GM21717 (cell line): ENCODE results near the gene TMEM267.
"Not testable (repeated sequence)": the region's sequence is repeated elsewhere in the genome, so short reads cannot be mapped to it uniquely, and the experiment has no call there.

Source experiments
- ATAC-seq: cut with Tn5 transposase; IDR thresholded peaks from one replicate; pipeline ENCODE4 v1.9.1; 2021; ENCODE audit warnings: mild to moderate bottlenecking, moderate library complexity; ENCODE audit not compliant: unreplicated experiment

TMEM267 gene

GRCh38 chr5:43461066-43461465 lies 22.6 kb downstream of the TMEM267 start:
- no peak for ATAC-seq

DNA sequence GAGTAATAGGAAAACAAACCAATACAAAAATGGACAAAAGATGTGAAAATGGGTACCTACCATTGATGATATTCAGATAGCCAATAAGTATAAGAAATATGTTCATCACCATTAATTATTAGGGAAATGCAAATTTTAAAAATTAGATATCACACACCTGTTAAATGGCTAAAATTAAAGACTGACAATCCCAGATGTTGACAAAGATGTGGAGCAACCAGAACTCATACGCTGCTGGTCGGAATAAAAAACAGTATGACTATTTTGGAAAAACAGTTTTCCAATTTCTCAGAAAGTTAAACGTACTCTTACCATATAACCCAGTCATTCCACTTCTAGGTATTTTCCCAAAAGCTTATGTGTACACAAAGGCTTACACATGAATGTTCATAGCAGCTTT lies 27.1 kb downstream of the TMEM267 start:
- no peak for ATAC-seq

GRCh38 chr5:43441575-43441974 lies 42.1 kb downstream of the TMEM267 start:
- not testable (repeated sequence) for ATAC-seq

GRCh38 chr5:43437062-43437660 lies 46.5 kb downstream of the TMEM267 start:
- no peak for ATAC-seq

GRCh38 chr5:43433382-43433781 lies 50.3 kb downstream of the TMEM267 start:
- no peak for ATAC-seq

DNA sequence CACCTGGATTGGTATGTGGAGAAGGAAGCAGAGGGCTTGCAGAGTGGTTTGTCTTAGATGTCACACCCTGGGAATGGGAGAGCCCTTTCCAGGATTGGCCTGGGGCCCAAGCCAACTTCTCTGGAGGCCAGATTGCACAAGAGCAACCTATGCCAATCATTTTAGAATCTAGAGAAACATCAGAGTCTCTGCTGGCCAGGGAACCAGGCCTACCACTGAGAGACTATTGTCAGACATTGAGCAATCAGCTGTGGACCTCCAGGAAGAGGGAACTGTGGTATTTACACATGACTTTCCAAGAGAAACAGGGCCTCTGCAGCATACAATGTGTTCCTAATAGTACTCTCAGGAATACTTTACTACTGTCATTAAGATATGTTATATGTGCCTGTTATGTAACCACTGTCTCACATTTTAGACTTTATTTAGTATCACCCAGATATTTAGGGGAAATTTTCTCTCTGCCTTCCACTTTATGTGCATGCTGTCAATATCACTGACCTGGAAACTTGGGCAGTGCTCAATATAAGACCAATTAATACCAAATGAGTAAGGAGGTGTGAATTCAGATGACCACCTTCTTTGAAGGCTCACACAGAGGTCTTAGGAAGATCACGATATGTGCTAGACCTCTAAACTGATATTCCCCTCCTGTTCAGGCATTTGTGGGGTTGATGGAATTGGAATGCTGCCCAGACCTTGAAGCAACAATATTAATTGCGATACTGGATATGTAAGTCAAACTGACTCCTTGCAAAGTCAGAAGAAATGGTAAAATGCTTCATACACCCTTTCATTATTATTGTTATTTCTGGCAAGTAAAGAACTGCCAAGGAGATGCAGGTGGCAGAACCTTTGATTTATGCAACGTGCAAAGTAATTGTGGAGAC lies 50.9 kb downstream of the TMEM267 start:
- no peak for ATAC-seq

- no peak for ATAC-seq
Observed at GRCh38 chr5:43429706-43430105, 54.0 kb downstream of the TMEM267 start.

DNA sequence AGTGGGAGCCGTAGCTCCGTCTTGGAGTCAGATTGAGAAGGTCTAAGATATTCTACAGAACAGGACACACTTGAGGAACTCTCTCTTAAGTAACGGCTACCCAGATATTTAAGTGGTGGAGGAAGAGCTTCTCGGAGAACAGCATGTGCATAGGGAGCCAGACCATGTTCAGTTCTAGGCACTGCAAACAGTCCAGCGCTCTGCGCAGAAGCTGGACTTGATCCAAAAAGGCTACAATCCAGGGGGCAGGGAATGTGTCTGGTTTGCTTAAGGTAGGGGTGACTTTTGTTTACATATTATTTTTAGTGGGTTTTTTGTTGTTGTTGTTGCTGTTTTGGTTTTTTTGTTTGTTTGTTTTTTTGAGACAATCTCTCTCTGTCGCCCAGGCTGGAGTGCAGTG lies 54.6 kb downstream of the TMEM267 start:
- no peak for ATAC-seq

GRCh38 chr5:43427306-43427705 lies 56.4 kb downstream of the TMEM267 start:
- ATAC-seq = no peak

- ATAC-seq = no peak
Observed at GRCh38 chr5:43425983-43426382, 57.7 kb downstream of the TMEM267 start.

GRCh38 chr5:43423086-43423485 lies 60.6 kb downstream of the TMEM267 start:
- ATAC-seq = not testable (repeated sequence)

DNA sequence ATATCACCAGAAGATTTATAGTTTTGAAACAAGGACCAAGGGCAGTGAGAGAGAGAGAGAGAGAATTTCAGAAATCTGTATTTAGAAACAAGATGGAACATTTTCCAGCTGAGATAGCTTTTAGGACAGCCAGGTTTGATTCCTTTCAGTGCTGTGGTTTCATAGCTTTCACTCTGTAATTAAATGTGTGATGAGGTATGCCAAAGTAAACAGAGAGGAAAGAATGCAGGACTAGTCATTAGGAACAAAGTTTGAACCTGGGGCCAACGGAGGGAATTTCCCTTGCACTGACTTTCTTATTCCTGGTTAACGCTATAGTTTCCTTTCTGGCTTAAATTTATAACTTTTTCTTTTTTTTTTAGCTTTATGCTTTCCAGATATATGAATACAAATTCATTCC lies 61.5 kb downstream of the TMEM267 start:
- no peak for ATAC-seq

DNA sequence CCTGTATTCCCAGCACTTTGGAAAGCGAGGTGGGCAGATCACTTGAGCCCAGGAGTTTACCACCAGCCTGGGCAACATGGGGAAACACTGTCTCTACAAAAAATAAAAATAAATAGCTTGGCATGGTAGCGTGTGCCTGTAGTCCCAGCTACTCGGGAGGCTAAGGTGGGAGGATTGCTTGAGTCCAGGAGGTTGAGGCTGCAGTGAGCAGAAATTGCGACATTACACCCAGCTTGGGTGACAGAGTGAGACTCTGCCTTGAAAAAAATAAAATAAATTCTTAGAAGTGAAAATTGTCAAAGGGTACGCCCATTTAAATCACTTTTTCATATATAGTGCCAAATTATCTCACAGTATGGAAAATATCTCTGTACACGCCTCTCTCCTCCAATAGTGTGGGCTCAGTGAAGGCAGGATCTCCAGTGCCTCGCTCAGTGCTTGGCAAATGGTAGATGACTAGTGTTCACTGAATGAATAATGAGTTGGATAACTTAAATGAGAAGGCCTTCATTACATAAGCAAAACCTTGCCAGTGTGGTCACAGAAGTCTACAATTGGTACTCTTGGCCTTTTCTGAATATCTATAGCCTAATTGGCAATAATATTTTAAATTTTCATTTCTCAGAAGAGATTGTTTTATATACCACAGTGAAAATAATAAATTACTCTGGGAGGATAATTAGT lies 62.1 kb downstream of the TMEM267 start:
- no peak for ATAC-seq

GRCh38 chr5:43420241-43420640 lies 63.4 kb downstream of the TMEM267 start:
- no peak for ATAC-seq

GRCh38 chr5:43418561-43418960 lies 65.1 kb downstream of the TMEM267 start:
- ATAC-seq = no peak

DNA sequence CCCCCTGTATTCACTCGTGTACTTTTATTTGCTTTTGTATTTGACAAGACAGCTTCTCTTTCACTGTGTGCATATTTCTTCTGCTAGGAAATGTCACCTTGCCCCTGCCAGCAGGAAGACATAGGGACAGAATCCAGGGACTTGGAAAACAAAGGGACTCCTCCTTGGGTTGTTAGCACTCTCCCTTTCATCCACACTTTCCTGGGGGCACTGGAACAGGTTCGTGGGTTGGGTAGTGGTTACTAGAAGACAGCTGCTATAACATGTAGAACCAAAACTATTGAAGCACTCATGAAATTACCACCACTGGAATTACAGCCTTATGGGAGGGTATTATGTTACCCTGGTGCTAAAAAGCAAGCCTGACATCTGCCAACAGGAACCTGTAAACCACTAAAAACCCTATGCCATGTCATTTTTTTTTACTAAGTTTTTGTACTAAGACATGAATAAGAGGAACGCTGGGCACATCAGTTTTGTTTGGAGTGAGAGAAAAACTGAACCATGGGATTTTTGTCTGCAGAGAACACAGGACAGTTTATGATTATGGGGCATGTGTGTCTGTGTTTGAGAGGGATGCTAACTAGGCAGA lies 66.8 kb downstream of the TMEM267 start:
- no peak for ATAC-seq

- no peak for ATAC-seq
Observed at GRCh38 chr5:43415935-43416802, 67.5 kb downstream of the TMEM267 start.

- no peak for ATAC-seq
Observed at GRCh38 chr5:43413966-43414365, 69.7 kb downstream of the TMEM267 start.

DNA sequence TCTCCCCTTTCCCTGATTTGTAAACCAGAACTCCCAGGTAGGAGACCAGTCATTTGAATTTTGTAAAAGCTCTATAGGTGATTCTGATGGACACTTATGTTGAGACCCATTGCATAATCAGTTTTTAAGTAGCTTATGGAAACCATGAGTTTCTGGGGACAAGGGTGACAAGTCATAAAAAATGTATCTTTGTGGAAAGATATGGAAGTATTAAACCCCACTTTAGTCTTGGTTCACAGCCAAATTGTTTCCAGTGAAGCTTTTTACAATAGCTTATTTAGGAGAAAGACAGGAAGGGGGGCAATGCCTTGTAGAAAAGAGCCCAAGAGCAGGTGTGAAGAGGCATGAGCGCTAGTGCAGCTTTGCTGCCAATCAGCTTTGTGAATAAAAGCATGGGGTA lies 71.0 kb downstream of the TMEM267 start:
- ATAC-seq = no peak

GRCh38 chr5:43412156-43412555 lies 71.5 kb downstream of the TMEM267 start, which contains the start of gene CCL28:
CCL28 (minus strand) TSS chr5:43412391; CDS start chr5:43412316, 75 bp downstream.
- no peak for ATAC-seq
